22Rv1 (cell line): ENCODE results near the gene STAMBPL1.

ENCODE experiments used
- ZFX ChIP-seq: fragments of 450-650 bp; IDR thresholded peaks from 2 replicates; pipeline ENCODE4 v1.6.1; 2017; ENCODE audit warnings: antibody characterized with exemption, borderline replicate concordance
- TF ChIP-seq, protein P1 (sequence below): fragments of 450-650 bp; IDR thresholded peaks from 2 replicates; pipeline ENCODE4 v1.5.1; 2017; ENCODE audit warnings: mild to moderate bottlenecking

DNA sequence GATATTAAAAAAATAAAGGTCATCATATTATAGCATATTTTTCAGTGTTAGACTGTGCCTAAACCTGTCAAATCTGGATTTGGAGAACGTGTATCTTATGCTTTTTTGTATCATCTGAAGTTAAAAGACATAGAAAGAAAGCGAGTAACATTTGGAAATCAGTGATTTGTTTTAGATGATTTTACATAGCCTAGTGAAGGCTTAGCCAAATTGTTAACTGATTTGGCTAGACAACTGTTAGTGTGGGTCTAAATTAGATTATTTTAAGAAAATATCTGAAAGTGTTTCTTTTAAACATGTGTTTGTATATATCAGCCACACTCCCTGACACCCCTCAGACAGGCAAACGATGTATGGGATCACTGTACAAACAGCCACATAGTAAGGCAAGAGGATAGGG lies 36.9 kb downstream of the STAMBPL1 start:
- TF ChIP-seq, protein P1, sequence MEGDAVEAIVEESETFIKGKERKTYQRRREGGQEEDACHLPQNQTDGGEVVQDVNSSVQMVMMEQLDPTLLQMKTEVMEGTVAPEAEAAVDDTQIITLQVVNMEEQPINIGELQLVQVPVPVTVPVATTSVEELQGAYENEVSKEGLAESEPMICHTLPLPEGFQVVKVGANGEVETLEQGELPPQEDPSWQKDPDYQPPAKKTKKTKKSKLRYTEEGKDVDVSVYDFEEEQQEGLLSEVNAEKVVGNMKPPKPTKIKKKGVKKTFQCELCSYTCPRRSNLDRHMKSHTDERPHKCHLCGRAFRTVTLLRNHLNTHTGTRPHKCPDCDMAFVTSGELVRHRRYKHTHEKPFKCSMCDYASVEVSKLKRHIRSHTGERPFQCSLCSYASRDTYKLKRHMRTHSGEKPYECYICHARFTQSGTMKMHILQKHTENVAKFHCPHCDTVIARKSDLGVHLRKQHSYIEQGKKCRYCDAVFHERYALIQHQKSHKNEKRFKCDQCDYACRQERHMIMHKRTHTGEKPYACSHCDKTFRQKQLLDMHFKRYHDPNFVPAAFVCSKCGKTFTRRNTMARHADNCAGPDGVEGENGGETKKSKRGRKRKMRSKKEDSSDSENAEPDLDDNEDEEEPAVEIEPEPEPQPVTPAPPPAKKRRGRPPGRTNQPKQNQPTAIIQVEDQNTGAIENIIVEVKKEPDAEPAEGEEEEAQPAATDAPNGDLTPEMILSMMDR: no peak
- TF ChIP-seq ZFX: no peak
